Measurements from ENCODE around the gene MMS19.
A peak's percentile ranks its signal among the peaks of the same experiment; 100 is the strongest.
"Not testable (repeated sequence)": the region's sequence is repeated elsewhere in the genome, so short reads cannot be mapped to it uniquely, and the experiment has no call there.

The MMS19 gene

GRCh38 chr10:97498076-97498840, at the start of gene MMS19:
TSS of gene MMS19 (minus strand) at chr10:97498422. CDS start at chr10:97498384, 38 bp downstream.
- peak within 1 kb of the TSS; percentile 83 for H3K4me3 ChIP-seq (ENCODE audit: low read depth, low read length)

- H3K4me3 ChIP-seq (ENCODE audit: low read depth, low read length) = no peak overlapping the region
Observed at GRCh38 chr10:97547962-97548361, 49.7 kb upstream of the MMS19 start.

- no peak overlapping the region for H3K4me3 ChIP-seq (ENCODE audit: low read depth, low read length)
Observed at GRCh38 chr10:97547271-97547600, 49.0 kb upstream of the MMS19 start.

- H3K4me3 ChIP-seq (ENCODE audit: low read depth, low read length) = no peak overlapping the region
Observed at GRCh38 chr10:97546456-97547270, 48.4 kb upstream of the MMS19 start.

GRCh38 chr10:97543025-97543546, 44.9 kb upstream of the MMS19 start:
- H3K4me3 ChIP-seq (ENCODE audit: low read depth, low read length) = no peak overlapping the region

- no peak overlapping the region for H3K4me3 ChIP-seq (ENCODE audit: low read depth, low read length)
Observed at GRCh38 chr10:97542169-97543024, 44.2 kb upstream of the MMS19 start.

- H3K4me3 ChIP-seq (ENCODE audit: low read depth, low read length) = no peak overlapping the region
Observed at GRCh38 chr10:97540669-97541500, 42.7 kb upstream of the MMS19 start.

GRCh38 chr10:97539523-97540200, 41.4 kb upstream of the MMS19 start:
- no peak overlapping the region for H3K4me3 ChIP-seq (ENCODE audit: low read depth, low read length)

GRCh38 chr10:97538839-97539238, 40.6 kb upstream of the MMS19 start:
- no peak overlapping the region for H3K4me3 ChIP-seq (ENCODE audit: low read depth, low read length)

- no peak overlapping the region for H3K4me3 ChIP-seq (ENCODE audit: low read depth, low read length)
Observed at GRCh38 chr10:97538411-97538810, 40.2 kb upstream of the MMS19 start.

GRCh38 chr10:97537186-97537869, 39.1 kb upstream of the MMS19 start:
- H3K4me3 ChIP-seq (ENCODE audit: low read depth, low read length) = no peak overlapping the region

GRCh38 chr10:97534746-97535367, 36.6 kb upstream of the MMS19 start:
- H3K4me3 ChIP-seq (ENCODE audit: low read depth, low read length) = no peak overlapping the region

- H3K4me3 ChIP-seq (ENCODE audit: low read depth, low read length) = no peak overlapping the region
Observed at GRCh38 chr10:97533888-97534287, 35.7 kb upstream of the MMS19 start.

- no peak overlapping the region for H3K4me3 ChIP-seq (ENCODE audit: low read depth, low read length)
Observed at GRCh38 chr10:97532935-97533671, 34.9 kb upstream of the MMS19 start.

GRCh38 chr10:97531401-97531986, 33.3 kb upstream of the MMS19 start:
- no peak overlapping the region for H3K4me3 ChIP-seq (ENCODE audit: low read depth, low read length)

- H3K4me3 ChIP-seq (ENCODE audit: low read depth, low read length) = no peak overlapping the region
Observed at GRCh38 chr10:97529685-97530465, 31.7 kb upstream of the MMS19 start.

- H3K4me3 ChIP-seq (ENCODE audit: low read depth, low read length) = not testable (repeated sequence)
Observed at GRCh38 chr10:97528876-97529275, 30.7 kb upstream of the MMS19 start.

All from iPS-11a (cell line).